ENCODE data around the gene PHACTR4. TPM values are rescaled to one million over a fixed set of nuclear protein-coding genes. Genes with fewer than 3 reads are reported as not detected.

Gene PHACTR4
- total and polyA plus RNA-seq, 11 donors, result 13.6 to 30.5 (median 19.0) TPM

- no peaks in the 10 kb centered on the region for H3K27me3 ChIP-seq
- no peaks in the 10 kb centered on the region for H3K9me3 ChIP-seq
- no peak overlapping the region for H3K27ac ChIP-seq
- H3K4me1 ChIP-seq, result no peaks in the 10 kb centered on the region
- TF ChIP-seq, protein P1, sequence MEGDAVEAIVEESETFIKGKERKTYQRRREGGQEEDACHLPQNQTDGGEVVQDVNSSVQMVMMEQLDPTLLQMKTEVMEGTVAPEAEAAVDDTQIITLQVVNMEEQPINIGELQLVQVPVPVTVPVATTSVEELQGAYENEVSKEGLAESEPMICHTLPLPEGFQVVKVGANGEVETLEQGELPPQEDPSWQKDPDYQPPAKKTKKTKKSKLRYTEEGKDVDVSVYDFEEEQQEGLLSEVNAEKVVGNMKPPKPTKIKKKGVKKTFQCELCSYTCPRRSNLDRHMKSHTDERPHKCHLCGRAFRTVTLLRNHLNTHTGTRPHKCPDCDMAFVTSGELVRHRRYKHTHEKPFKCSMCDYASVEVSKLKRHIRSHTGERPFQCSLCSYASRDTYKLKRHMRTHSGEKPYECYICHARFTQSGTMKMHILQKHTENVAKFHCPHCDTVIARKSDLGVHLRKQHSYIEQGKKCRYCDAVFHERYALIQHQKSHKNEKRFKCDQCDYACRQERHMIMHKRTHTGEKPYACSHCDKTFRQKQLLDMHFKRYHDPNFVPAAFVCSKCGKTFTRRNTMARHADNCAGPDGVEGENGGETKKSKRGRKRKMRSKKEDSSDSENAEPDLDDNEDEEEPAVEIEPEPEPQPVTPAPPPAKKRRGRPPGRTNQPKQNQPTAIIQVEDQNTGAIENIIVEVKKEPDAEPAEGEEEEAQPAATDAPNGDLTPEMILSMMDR (IDR thresholded peaks at IDR 0.05), result no peak
- no peak for TF ChIP-seq POLR2A (IDR thresholded peaks at IDR 0.05)
- WGBS, 4 donors, result 84 to 92% (median 90%) methylated on average over 4 of the region's 4 CpGs
- no peak overlapping the region for H3K4me3 ChIP-seq
- no peak for ATAC-seq
- no peak for DNase-seq
- peaks cover 0 to 56% (median 35%) of the 10 kb centered on the region in 9 donors for H3K36me3 ChIP-seq
- intact Hi-C loops (cut with DNase I), result no loop called here
Observed at GRCh38 chr1:28499553-28499952, 130.0 kb downstream of the PHACTR4 start.

- 76 to 83% (median 77%) methylated on average over 4 of the region's 4 CpGs for whole genome bisulfite sequencing, 4 donors
- peaks cover 0 to 32% (median 17%) of the 10 kb centered on the region in 9 donors for H3K36me3 ChIP-seq
- DNase-seq (no peak), ATAC-seq (no peak)
- H3K4me1 ChIP-seq, result peaks cover 0 to 11% (median 3%) of the 10 kb centered on the region in 12 donors
- TF ChIP-seq, protein P1 (IDR thresholded peaks at IDR 0.05), result no peak
- no peak for TF ChIP-seq POLR2A (IDR thresholded peaks at IDR 0.05)
- H3K9me3 ChIP-seq, result no peaks in the 10 kb centered on the region
- intact Hi-C loops (cut with DNase I), result loop anchor here in 1 of 10 donors (10.0 kb wide), 1 partner anchor 67 kb away; no protein-coding TSS in a partner anchor
- no peak overlapping the region for H3K27ac ChIP-seq
- no peaks in the 10 kb centered on the region for H3K27me3 ChIP-seq
- H3K4me3 ChIP-seq, result no peak overlapping the region
Observed at GRCh38 chr1:28501925-28502324, 132.4 kb downstream of the PHACTR4 start.

GRCh38 chr1:28503117-28503516 is 133.6 kb downstream of the PHACTR4 start:
- H3K9me3 ChIP-seq, result no peaks in the 10 kb centered on the region
- no peak for ATAC-seq
- H3K27me3 ChIP-seq, result no peaks in the 10 kb centered on the region
- peaks cover 4 to 23% (median 13%) of the 10 kb centered on the region in 12 donors for H3K4me1 ChIP-seq
- H3K4me3 ChIP-seq, result no peak overlapping the region
- WGBS, 4 donors, result 76 to 85% (median 80%) methylated on average over 3 of the region's 3 CpGs
- TF ChIP-seq, protein P1 (IDR thresholded peaks at IDR 0.05), result no peak
- no peak for TF ChIP-seq POLR2A (IDR thresholded peaks at IDR 0.05)
- intact Hi-C loops (cut with DNase I), result loop anchor here in 1 of 10 donors (10.0 kb wide), 1 partner anchor 68 kb away; no protein-coding TSS in a partner anchor
- no peak for DNase-seq
- H3K36me3 ChIP-seq, result peaks cover 0 to 28% (median 9%) of the 10 kb centered on the region in 9 donors
- H3K27ac ChIP-seq, result no peak overlapping the region

DNA sequence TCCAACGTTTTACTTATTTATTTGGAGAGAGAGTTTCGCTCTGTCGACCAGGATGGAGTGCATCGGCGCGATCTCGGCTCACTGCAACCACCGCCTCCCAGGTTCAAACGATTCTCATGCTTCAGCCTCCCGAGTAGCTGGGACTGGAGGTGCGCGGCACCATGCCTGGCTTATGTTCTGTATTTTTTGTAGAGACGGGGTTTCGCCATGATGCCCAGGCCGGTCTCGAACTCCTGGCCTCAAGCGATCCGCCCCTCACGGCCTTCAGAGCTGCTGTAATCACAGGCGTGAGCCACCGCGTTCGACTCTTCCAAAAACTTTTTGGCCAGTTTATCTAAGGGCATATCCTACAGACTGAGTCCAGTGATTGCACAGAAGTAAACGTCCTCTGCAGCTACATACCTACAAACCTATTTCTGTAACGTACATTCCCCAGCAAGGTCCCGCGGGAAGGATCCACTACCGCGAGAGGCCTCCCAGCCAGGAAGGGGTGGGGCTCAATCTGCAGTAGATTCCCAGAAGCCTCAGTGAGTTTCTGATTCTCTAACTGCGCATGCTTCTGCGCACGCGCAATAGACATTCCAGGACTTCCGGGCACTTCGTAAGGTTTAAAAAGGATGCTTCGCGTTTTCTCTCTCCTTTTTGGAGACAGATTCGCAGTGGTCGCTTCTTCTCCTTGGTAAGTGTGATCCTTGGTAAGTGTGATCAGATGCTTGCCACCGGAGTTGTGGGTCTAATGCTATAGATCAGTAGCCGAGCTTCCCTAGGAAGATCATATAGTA is 136.1 kb downstream of the PHACTR4 start, which contains the start of gene RCC1:
RCC1 (plus strand) TSS at position 638 of the 782 bp plus-strand sequence. CDS start 23,824 bp downstream, outside the sequence.
- Histone ChIP-seq H3K27ac (peak within 1 kb of the TSS; percentile 51 to 94 (median 86)), H3K36me3 (peaks cover 0 to 33% (median 27%) of the 10 kb centered on the region in 9 donors), H3K27me3 (no peaks in the 10 kb centered on the region), H3K9me3 (no peaks in the 10 kb centered on the region), H3K4me1 (peaks cover 6 to 44% (median 34%) of the 10 kb centered on the region in 12 donors), H3K4me3 (peak within 1 kb of the TSS; percentile 66 to 86 (median 78))
- TF ChIP-seq, protein P1 (IDR thresholded peaks at IDR 0.05), result no peak
- peak; percentile 63 to 94 for TF ChIP-seq POLR2A (IDR thresholded peaks at IDR 0.05)
- 1 to 5% (median 3%) methylated on average over 37 to 41 of the region's 41 CpGs for WGBS, 4 donors
- ATAC-seq, result peak; percentile 97 to 99 (median 98)
- DNase-seq, result peak; percentile 96 to 99 (median 97)
- intact Hi-C loops (cut with DNase I), result loop anchor here in 2 of 10 donors (5.0 to 10.0 kb wide), 2 partner anchors 71 to 258 kb away; no protein-coding TSS in a partner anchor
